Activated CD4-positive, alpha-beta T cell treated with anti-CD3 and anti-CD28 coated beads, Interleukin-2, amount 50 U/mL, for 4 hours (primary cell): Measurements from ENCODE around the gene IL32.
A peak's percentile ranks its signal among the peaks of the same experiment; 100 is the strongest.
"Not testable (repeated sequence)": the region's sequence is repeated elsewhere in the genome, so short reads cannot be mapped to it uniquely, and the experiment has no call there.

Experiments used
- DNase-seq, 2 experiments: peaks; one replicate each; pipeline ENCODE4 v3.0.0-alpha.2; 2020

The IL32 gene

DNA sequence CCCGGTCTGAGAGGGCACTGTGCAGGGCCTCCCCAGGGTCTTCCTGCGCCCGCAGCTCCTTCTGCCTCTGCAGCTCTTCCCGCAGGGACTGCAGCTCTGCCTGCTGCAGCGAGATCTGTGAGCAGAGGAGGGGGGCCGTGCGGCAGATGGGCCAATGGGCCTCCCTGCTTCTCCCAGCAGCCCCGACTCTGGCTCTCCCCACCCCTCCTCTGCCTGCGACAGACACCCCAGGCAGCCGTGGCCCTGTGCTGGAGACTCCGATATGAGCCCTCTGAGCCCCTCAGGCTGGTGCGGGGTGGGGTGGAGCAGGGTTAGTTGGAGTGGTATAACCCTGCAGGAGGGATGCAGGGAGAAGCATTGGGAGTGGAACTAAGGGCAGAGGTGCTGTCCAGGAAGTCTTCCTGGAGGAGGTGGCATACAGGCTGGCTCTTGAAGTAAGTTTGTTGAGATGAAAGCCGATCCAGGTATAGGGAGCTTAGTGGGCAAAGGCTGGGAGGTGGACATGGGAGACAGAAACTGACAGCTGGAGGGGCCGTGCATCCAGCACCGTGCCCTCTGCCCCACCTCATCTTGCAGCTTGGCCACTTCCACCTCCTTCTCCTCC lies 36.6 kb upstream of the IL32 start:
- DNase-seq: no peak

DNA sequence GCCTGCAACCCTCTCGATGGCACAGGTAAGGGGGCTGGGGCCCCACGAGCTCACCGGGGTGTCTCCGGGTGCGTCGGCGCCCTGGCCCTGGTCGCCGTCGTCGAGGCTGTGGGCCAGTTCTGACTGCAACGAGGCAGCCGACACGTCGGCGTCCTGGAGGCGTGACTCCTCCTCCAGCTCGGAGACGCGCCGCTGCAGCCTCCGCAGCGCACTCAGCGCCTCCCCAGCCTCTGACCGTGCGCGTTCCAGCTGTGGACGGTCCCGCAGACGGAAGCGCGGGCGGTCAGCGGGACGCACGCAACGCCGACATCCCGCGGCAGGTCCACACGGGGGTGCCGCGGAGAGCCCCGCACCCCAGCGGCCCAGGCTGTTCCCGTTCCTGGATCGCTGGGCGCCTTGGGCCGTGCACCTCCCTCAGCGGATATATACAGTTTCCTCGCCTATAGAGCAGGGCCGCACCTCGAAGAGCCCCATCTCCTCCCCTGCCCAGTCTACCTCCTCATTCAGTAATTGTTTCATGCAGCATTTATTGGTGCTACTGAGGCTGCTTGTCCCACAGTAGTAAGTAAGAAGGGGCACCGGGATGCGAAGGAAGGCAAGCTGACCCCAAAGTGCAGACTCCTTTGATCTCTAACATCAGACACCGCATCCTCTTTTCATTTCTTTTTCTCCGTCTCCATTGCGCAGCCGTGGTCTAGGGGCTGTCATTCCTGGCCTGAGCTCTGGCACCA lies 35.8 kb upstream of the IL32 start:
- peak; percentile 31 to 43 for DNase-seq

DNA sequence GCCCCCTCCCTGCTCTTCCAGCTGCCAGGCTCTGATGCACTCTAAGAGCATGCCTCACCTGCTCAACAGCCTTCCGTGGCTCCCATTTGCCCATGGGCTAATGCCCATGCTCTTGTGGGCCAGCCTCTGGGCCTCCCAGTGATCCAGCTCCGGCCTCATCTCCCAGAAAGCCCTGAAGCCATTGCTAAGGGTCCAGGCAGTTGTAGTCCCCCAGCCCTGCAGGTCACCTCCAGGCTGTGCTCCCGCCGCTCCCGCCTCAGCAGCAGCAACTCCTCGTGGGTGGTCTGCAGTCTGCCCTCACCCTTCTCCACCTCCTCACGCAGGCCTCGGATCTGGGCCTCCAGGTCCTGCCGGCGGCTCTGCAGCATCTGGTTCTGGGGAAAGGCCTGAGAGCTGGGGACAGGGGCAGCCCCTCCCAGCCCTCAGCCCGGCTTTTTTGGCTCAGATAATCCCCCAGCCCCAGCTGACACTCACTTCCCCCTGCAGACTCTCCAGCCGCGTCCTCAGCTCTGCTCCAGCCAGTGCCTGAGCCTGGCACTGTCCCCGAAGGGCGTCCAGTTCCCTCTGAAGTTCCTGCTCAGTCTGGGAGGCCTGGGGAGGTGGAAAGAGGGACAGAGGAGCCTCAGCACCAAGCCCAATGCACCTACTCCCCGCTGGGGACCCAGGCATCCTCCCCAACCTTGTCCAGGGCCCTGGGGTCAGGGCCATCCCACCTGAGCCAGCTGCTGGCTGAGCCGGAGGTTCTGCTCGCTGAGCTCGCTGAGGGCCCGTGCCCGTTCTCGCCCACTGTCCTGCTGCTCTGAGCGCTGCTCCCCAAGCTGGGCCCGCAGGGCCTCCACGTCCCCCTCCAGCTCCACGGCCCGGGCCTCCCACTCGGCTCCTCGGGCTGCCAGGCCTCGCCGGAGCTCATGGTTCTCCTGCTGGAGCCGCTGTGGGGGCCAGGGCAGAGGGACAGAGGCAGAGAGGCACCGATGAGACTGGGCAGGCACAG lies 34.9 kb upstream of the IL32 start:
- DNase-seq: no peak

DNA sequence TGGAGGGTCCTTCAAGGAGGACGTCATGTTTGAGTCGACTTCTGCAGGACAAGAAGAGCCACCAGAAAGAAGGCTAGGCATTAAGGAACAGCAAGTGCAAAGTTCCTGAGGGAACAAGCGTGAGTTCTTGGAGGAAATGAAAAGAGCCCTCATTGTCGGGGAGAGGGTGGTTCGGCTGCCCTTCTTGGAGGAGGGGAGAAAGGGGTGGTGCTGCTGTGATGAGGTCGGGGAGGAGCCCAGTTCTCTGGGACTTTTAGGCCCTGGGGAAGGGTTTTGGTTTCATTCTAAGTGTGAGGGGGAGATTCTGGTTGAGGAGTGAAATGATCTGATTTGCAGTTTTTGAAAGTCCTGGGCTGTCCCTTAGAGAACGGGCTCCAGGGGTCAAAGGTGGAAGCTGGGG lies 32.8 kb upstream of the IL32 start:
- no peak for DNase-seq

DNA sequence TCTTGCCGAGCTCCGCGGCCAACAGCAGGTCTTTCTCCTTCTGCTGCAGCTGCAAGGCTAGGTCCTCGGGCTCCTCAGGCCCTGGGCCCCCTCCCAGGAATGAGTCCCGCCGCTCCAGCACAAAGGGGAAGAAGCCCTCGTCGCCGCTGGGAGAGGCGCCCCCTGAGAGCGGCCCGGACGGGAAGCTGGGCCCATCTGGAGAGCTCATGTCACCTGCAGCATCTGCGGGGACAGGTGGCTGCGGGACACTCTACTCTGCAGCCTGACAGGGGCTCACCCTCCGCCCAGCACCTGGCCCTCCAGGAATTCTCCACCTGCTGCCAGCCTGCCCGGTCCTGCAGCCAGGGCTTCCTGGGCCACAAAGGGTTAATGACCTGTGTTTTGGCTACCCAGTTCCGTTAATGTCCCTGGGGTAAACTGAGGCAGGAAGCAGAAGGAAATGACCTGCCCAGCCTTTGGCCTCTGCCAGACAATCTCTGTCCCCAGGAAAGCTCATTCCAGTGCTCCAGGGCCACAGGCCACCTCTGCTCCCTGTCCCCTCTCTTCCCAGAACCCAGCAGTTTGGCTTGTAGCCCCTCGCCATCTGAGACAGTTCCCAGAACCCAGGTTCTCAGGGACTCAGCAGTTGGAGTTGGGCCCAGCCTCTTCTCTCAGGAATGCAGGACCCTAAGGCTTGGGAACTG lies 30.0 kb upstream of the IL32 start:
- no peak for DNase-seq

DNA sequence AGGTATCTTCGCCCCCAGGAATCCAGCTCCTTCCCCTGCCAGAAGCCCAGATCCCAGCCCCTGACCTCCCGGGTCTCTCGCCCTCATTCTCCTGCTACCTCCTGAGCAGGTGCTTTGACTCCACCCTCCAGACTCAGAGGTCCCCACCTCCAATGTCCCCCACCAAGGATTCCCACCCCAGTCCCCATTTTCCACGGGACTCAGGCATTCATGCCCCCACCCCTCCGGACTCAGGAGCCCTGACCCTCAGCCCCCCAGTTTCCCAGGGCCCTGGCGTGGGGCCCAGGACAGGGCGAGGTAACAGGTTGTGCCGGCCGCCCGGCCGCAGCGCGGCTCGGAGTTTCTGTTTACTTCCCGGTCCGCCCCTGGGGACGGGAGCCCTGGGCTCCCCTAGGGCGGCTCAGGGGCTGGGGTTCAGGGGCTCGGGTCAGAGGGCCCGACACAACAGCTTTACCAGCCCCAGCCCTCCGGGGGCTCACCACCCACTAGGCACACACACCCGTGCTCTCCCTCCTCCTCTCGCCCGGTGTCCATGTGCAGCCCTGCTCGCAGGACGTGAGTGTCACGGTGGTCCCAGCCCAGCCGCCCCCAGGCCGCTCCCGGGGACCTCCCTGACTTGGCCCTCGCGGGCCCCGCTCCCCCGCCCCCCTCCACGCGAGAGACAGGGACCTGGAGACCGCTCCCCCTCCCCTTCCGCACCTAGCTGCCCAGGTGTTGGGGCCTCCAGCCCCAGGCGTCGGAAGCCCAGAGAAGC lies 29.3 kb upstream of the IL32 start:
- no peak for DNase-seq

DNA sequence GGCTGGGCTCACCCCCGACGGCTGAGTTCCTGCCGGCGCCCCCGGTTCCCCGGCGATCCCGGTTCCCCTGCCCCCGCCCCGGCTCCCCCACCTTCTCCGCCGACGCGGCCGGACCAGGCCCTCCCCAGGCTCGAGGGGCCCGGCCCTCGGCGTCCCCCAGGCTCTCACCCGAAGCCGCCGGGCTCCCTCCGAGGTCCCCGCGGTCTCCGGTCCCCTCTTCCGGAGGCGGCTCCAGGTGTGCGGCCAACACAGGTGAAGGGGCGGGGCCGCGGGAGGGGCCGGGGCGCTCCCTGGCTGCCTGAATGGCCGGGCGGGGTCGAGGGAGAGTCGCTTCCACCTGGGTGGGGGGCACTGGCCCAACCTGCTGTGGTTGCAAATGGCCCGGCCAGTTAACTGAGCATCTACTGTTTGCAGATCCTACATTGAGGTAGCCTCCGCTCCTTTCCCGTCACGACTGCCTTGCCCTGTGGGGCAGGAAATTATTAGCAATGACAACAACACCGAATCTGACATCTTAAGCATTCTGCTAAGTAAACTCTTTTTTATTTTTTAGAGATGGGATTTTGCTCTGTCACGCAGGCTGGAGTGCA lies 28.6 kb upstream of the IL32 start, which contains the start of gene BICDL2:
Gene BICDL2 (minus strand): TSS at position 219 of the 590 bp plus-strand sequence. CDS start 1,448 bp downstream, outside the sequence.
- DNase-seq: no peak

DNA sequence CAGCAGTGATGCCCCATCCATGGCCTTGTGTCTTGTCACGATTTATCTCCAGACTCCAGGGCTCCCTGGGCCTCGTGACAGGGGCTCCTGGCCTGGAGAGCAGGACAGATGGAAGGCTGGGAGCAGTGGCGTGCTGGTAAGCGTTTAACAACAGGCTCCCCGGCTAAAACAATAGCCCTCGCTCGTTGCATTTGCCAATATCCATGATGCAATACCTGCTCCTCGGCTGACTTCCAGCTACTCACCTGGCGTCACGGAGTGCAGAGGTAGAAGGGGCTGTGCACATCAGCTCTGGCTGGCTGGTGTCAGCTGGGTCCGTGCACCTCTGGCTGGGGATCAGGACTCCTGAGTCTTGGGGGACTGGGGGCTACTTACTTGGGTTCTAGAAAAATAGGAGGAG lies 27.2 kb upstream of the IL32 start:
- no peak for DNase-seq

DNA sequence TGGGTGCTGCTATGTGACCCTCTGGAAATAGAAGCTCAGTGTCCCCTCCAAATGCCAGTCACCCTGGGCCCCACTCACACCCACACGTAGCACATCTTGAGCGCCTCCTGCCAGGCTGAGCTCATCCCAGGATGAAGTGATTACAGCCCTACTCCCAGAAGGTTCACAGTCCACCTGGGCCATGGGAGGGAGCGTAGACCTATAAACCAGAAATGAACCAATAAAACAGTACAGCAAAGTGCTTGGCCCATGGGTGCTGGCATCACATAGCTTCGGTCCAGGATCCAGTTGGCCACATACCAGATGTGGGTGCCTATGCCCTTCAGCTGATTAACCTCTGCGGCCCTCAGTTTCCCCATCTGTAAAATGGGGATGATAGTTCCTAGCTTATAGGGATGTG lies 26.5 kb upstream of the IL32 start:
- no peak for DNase-seq

DNA sequence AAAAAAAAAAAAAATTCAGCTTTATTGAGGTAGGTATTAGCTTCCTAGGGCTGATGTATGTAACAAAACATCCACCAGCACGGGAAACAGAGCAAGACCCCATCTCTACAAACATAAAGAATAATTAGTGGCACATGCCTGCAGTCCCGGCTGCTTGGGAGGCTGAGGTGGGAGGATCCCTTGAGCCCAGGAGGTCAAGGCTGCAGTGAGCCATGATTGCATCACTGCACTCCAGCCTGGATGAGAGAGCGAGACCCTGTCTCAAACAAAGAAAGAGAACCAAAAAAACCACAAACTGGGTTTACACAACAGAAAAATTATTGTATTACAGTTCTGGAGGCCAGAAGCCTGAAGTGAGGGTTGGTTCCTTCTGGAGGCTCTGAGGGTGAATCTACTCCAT lies 23.1 kb upstream of the IL32 start:
- DNase-seq: no peak

DNA sequence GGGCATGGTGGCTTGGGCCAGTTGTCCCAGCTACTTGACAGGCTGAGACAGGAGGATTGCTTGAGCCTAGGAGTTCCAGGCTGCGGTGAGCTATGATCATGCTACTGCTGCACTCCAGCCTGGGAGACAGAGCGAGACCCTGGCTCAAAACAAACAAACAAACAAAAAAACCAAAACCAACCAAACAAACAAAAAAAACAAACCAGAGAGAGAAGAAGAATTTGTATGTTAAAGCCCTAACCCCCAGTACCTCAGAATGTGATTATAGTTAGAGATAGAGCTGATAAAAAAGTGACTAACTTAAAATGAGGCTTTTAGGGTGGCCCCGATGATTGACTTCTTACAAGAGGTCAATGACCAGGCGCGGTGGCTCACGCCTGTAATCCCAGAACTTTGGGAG lies 20.7 kb upstream of the IL32 start:
- no peak for DNase-seq

DNA sequence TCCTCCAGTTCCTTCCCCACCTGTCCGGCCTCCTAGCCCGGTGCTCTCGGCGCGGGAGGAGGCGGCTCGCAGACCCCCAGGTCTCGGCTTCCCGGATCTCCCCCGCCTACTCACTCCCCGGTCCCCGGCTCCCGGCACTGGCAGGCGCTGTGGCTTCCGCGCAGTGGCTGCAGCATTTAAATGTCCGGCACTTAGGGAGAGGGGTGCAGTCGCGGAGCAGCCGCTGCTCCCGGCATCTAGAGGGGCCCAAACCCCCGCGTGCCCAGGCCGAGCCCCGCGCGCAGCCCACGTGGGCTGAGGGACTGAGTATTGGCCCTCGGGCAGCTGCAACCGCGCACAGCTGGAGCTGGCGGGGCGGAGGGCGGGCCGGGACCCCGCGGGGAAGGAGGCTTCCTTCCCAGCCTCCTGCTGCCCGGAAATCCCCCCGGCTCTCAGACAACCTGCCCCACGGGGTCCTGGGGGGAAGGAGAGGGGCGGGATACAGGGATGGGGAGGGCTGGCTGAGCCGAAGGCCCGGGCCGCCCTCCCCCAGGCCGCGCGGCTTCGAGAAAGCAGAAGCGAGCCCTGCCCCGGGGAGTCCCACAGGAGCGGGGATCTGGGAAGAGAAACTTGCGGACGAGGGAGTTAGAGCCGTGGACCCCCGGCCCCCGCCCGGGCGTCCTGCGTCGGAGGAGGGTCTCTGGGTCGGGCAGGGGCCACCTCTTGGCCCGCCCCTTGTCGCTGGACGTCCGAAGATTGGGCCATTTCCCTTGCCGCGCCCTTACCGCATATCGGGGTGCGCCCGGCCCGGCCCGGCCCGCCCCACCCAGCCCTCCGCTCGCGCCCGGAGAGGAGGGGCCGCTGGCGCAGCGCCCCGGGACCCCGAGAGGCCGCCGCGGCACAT lies 19.4 kb upstream of the IL32 start, which contains the start of gene MMP25:
Gene MMP25 (plus strand): TSS at position 804 of the 883 bp plus-strand sequence. CDS start 357 bp downstream, outside the sequence.
- no peak for DNase-seq

DNA sequence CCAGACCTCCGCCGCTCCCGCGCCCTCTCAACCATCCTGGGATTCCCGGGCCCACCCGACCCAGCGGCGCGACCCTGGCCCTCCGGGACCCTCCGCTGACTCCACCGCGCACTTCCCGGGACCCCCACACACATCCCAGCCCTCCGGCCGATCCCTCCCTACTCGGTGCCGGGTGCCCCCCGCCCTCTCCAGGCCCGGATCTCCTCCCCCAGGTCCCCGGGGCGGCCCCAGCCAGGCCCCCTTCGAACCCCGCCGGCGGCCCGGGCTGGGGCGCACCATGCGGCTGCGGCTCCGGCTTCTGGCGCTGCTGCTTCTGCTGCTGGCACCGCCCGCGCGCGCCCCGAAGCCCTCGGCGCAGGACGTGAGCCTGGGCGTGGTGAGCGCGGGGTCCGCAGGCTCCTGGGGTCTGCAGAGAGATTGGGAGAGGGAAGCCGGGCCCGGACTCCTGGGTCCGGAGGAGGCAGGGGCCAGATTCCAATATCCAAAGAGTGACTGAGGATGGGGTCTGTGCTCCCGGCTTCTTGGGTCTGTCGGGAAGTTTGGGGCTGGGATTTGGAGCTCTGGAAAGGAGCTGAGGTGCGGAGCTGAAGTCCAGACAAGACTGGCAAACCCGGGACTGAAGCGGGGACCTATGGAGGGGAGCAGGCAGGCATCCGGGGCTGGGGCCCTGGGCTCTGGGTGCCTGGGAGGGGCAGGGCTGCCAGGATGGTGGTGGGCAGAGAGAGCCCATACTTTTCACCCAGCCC lies 18.6 kb upstream of the IL32 start:
- DNase-seq: no peak

DNA sequence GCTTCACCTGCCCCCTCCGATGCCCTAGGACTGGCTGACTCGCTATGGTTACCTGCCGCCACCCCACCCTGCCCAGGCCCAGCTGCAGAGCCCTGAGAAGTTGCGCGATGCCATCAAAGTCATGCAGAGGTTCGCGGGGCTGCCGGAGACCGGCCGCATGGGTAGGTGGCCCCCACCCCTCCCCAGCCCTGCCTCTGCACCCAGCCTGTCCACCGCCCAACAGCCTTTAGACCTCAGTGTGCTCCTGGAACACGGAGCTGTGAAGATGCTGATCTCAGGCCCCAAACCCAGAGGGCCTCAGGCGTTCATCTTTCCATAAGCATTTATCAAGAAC lies 18.1 kb upstream of the IL32 start:
- DNase-seq: no peak

DNA sequence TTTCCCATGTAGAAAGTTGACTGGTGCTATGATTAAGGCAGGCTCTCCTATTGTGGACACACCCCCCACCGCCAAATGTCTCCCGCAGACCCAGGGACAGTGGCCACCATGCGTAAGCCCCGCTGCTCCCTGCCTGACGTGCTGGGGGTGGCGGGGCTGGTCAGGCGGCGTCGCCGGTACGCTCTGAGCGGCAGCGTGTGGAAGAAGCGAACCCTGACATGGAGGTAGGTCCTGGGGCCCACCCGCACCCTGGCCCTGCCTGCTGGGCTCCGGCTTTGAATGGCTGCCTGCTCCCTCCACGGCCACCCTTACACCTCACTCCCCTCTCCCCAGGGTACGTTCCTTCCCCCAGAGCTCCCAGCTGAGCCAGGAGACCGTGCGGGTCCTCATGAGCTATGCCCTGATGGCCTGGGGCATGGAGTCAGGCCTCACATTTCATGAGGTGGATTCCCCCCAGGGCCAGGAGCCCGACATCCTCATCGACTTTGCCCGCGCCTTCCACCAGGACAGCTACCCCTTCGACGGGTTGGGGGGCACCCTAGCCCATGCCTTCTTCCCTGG lies 15.4 kb upstream of the IL32 start:
- DNase-seq: no peak

DNA sequence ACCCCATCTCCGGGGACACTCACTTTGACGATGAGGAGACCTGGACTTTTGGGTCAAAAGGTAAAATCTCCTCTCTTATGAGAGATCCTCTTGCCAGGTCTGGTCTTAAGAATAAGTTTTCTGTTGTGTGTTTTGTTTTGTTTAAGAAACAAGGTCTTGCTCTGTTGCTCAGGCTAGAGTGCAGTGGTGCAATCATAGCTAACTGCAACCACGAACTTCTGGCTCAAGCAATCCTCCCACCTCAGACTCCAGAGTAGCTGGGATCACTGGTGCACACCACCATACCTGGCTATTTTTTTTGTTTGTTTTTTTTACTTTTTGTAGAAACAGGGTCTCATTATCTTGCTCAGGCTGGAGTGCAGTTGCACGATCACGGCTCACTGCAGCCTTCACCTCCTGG lies 15.0 kb upstream of the IL32 start:
- no peak for DNase-seq

DNA sequence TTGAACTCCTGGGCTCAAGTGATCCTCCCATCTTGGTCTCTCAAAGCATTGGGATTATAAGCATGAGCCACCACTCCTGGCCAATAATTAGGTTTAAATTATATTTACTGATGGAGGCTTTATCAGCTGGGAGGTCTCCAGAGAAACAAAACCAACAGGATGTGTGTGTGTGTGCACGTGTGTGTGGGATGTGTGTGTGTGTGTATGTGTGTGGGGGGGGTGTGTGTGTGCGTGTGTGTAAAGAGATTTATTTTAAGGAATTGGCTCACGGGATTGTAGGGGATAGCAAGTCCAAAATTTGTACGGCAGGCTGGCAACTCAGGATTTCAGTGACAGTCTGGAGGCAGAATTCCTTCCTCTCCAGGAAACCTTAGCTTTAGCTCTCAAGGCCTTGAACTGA lies 14.4 kb upstream of the IL32 start:
- no peak for DNase-seq

DNA sequence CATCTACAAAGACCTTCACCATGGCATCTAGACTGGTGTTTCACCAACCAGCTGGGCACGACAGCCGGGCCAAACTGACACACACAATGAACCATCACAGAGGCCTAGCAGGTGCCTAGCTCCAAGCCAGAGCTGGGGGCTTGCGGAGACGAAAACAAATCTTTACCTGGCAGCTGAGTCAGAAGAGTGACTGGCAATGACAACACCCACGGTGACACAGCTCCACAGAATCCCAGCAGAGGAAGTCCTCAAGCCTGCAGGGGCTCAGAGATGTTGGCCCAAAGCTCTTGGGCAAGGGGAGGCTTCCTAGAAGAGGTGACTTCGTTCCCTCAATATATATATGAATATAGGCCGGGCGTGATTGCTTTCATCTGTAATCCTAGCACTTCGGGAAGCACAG lies 13.9 kb upstream of the IL32 start:
- DNase-seq: no peak

DNA sequence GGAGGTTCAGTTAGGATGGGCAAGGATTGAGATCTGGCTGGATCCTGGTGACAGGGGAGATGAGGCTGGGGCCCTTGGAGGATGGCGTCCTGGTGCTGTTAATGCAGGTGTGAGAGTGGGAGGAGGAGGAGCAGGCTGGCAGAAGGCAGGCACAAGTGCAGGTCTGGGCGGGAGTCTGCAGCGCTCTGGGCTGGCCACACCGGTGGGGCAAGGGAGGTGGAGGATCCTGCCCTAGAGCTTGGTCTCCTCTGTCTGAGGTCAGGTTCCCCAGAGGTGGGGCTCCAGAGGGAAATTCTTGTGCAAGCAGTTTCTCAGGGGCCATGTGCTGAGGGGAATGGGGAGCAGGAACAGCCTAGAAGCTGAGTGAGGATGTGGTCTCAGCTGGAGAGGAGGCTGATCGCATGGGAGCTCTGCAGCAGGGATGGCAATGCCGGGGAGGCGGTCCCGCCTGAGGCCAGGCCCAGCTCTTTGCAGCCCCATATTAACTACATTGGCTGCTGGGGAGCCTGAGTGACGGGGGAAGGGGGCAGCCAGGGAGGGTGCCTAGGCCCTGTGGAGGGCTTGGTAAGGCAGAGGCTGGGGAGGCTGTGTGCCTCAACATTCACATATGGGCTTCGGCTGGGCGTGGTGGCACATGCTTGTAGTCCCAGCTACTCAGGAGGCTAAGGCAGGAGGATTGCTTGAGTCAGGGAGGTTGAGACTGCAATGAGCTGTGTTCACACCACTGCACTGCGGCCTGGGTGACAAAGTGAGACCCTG lies 12.7 kb upstream of the IL32 start:
- not testable (repeated sequence) for DNase-seq
